Measurements from ENCODE around the gene GPC6. TPM values are rescaled to one million over a fixed set of nuclear protein-coding genes. Genes with fewer than 3 reads are reported as not detected.
"Not testable (repeated sequence)": the region's sequence is repeated elsewhere in the genome, so short reads cannot be mapped to it uniquely, and the experiment has no call there.

The GPC6 gene
- total RNA-seq, 2 donors from 2014 or later: 35.9 to 61.9 TPM

DNA sequence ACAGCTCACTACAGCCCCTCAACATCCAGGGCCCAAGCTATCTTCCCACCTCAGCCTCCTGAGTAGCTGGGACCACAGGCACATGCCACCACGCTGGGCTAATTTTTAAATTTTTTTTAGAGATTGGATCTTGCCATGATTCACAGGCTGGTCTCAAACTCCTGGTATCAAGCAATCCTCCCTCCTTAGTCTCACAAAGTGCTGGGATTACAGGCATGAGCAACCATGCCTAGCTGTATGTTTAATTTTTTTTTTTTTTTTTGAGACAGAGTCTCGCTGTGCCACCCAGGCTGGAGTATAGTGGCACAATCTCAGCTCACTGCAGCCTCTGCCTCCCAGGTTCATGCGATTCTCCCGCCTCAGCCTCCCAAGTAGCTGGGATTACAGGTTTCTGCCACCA is 983.3 kb downstream of the GPC6 start:
- intact Hi-C loops (cut with DNase I); DNase-seq (ENCODE audit: low spot score): not testable (repeated sequence)

DNA sequence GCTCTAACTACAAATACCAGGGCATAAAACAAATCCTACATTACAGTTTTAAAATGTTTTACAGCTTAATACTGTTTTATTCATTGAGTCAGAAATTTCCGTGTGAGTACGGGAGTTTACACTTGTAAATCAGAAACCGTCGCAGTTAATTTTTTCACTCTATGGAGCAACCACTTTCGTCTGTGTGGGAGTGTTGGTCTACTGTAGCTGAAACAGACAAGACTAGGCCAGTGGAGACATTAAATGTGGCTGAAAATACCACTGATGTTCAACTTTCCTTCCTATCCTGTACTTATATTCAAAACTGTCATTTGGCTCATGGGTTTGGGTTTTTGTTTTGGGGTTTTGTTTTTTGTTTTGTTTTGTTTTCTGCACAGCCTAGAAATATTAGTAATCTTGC is 984.2 kb downstream of the GPC6 start:
- no peak for DNase-seq (ENCODE audit: low spot score)
- intact Hi-C loops (cut with DNase I): no loop called here

DNA sequence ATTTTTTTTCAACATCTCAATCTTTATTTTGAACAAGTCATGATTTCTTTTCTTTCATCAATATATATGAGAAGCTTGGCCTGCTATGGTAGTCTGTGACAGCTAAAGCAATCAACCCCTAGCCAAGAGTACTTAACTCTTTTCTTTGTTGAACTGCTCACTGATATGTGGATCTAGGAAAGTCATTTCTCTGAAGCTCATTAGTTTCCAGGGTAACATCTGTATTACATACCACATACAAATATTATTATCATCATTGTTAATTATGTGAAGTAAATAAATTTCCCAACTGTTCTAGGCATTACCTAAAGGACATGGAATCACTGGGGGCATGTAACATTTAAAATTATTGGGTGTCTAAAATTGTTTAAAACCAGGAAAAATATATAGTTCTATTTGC is 985.6 kb downstream of the GPC6 start:
- DNase-seq (ENCODE audit: low spot score): no peak
- intact Hi-C loops (cut with DNase I): no loop called here

DNA sequence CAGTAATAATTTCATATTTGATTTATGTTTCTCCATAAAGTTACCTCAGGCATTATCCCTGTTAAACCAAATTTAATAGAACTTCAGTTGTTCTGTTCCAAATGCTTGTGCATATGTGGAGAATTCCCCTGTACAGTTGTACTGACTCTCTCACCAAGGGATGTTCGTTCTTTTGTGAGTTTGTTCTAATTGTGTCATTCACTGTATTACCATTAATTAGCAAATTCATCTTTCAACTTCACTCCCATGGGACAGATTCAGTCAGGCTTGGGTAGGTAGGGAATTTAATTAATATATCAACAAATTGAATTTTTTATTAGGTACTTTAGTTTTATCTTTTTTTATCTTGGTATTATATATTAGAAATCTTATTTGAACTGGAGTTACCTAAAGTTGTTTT is 987.5 kb downstream of the GPC6 start:
- DNase-seq (ENCODE audit: low spot score): no peak
- intact Hi-C loops (cut with DNase I): no loop called here

DNA sequence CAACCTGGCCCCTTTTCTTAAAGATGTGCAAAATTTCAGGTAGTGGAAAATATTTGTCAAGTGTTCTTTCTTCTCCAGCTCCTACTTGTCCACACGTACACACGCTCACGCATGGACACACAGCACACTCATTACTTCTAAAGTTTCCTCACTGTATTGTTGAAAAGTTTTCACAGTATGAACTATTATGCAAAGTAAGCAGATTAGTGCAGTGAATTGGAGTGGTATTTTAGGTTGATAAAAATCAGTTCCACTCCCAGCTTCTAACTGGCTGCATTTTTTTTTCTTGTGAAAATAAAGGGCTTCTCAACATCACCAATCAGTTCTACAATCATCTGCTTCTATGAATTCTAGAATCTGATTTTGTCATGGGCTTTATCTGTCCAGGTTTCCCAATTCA is 988.4 kb downstream of the GPC6 start:
- intact Hi-C loops (cut with DNase I): no loop called here
- no peak for DNase-seq (ENCODE audit: low spot score)

DNA sequence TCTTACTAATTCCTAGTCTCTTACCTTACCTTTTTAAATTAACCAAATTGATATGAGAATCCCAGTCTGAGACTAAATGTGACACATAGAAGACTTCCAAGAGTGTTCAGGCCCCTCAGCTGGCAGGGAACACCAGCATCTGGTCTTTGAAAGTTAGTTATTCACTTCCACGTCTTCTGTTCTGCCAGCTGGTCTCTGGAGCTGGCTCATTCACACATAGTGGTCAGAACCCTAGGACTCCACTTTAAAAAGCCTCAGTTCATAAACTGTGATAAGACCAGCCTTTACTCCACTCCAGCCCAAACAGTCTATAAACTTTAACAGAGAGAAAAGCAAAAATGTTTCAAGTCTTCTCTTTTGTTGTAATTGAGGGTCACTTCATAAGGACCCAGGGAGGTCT is 989.9 kb downstream of the GPC6 start:
- no peak for DNase-seq (ENCODE audit: low spot score)
- intact Hi-C loops (cut with DNase I): no loop called here

DNA sequence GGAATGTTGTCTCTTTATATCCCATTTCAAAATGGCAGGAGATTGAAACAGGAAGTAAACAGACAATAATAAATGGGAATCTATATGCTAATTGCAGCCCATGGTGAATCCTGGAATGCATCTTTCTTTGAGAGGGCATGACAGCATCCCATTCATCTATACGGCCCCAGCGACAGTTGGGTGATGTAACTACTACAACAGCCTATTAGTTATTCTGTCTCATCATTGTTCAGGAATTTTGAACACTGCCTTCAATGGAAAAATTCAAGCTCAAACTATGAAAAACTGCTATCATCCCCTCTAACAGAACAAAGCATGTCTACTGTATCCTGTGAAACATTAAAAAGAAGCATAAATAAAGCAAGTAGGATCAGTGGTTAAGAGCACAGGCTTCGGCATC is 990.8 kb downstream of the GPC6 start:
- intact Hi-C loops (cut with DNase I): no loop called here
- DNase-seq (ENCODE audit: low spot score): no peak

DNA sequence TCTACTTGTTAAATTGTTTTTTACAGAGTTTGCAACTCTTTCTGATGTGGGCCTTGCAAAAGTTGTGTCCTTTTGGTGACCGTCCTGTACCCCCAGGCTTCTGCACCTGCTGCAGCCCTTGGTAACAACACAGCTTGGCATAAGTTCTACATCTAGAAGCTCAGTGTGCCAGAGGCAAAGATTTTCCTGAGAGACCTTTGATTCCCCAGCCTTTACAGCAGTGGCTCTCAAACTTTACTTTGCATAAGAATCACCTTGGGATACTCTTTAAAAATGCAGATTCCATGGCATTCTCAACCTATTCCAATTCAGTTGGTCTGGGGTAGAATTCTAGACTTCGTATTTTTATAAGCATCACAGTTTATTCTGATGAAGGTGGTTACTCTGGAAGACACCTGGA is 991.9 kb downstream of the GPC6 start:
- intact Hi-C loops (cut with DNase I): no loop called here

DNA sequence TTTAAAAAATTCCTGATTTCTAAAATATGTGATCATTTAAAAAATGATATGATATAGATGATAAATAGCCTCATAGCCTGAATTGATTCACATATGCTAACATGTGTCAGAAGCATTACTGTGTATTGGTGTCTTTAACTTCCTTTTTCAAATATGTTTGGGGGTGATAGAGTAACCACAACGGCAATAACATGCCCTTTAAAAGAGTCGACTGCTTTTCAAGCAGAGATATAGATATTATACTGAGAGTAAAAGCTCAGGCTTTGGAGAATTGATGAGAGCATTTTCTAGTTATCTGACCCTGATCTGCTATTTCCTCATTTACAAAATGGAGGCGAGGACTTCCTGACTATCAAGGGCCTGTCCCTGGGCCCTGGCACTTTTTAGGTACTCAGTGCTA is 992.3 kb downstream of the GPC6 start:
- DNase-seq (ENCODE audit: low spot score): no peak
- intact Hi-C loops (cut with DNase I): no loop called here

More for the DNA sequence above, 991.9 kb downstream of the GPC6 start:
- DNase-seq (ENCODE audit: low spot score): no peak

DNA sequence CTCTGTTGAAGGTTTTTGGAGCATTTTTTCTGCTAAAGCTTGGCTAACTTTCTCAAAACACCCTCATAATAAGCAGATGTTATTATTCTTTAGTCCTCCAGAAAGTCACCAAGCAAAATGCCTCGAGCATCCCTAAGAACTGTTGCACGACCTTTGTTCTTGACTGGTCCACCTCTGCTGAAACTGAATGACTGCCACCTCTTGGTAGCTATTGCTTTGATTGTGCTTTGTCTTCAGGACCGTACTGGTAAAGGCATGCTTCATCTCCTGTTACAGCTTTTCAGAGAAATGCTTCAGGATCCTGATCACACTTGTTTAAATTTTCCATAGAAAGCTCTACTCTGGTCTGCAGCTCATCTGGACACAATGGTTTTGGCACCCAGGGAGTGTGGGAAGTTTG is 998.1 kb downstream of the GPC6 start:
- intact Hi-C loops (cut with DNase I): no loop called here

DNA sequence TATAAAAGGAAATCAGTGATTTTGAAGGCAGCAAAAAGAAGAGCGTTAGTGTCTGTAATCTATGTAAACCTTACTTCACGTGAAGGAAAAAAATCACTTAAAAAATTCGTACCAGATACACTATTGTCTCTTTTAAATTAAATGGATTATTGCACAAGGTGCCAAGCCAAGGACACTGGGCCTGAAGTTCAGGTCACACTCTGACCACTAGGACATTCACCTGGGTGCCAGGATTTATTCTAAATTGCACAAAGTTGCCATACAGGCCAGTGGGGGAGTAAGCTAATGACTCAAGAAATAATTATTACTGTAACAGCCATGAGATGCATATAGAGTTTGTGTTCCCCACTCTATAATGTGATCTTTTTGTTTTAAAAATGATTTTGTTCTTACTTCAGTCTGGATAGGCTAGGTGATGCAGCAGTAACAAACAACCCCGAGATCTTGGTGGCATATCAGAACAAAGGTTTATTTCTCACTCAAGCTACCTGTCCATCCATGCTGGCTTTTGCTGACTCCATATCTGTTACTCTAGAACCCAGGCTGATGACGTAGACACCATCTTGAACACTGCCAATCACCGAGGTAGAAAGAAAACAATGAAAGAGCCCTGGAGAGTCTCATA is 1000.8 kb downstream of the GPC6 start:
- DNase-seq (ENCODE audit: low spot score): no peak
- intact Hi-C loops (cut with DNase I): no loop called here

More for the DNA sequence above, 998.1 kb downstream of the GPC6 start:
- DNase-seq (ENCODE audit: low spot score): no peak

DNA sequence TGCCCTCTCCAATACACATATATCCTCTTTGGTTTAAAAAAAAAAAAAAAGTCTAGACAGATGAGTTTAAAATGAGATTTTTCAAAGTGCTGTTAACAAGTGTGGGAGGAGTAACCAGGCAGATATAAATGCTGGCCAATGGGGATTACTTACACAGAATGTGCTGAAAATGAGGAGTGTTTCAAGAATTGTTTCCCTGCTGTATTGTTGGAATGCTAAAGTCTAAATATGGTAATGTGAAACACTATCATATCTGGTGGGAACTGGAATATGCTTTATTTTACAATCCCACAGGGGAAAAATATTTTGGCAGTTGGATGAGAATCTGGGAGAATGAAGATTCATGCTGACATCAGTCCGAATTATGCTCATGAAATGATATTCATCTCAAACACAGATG is 1002.2 kb downstream of the GPC6 start:
- intact Hi-C loops (cut with DNase I): no loop called here
- DNase-seq (ENCODE audit: low spot score): no peak

DNA sequence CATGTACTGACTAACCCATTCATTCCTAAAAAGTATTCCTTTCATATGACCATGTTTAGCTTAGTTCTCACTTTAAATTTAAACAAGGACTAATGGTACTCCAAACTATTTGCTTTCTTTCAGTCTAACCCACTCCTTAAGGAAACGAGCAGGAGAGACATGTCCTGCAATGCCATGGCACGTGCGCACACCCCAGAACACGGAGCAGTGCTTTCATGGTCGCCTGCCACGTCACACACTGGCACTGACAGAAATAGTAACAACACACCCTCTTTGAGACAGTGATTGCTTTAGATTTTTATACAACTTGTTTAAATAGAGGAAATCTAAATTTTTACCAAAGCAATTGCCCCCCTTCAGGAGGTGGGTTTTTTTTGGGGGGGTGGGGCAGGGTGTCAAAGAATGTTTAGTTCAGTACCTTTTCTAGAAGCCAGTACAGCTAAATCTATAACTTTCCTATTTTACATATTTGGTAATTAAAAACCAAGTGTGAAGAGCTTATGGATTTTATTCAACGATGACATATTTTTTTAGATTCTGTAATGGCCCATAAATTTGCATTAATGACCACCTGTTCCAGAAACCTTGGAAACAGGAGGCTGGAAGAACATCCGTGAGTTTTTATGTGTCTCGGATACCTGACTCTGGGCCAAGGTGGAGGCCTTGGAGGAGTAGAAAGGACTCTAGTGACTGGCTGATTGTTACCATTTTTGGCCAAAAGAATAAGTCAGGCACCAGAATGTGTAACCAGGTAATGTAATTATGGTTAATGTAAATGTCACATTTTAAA is 1005.7 kb downstream of the GPC6 start:
- DNase-seq (ENCODE audit: low spot score): no peak
- intact Hi-C loops (cut with DNase I): no loop called here

DNA sequence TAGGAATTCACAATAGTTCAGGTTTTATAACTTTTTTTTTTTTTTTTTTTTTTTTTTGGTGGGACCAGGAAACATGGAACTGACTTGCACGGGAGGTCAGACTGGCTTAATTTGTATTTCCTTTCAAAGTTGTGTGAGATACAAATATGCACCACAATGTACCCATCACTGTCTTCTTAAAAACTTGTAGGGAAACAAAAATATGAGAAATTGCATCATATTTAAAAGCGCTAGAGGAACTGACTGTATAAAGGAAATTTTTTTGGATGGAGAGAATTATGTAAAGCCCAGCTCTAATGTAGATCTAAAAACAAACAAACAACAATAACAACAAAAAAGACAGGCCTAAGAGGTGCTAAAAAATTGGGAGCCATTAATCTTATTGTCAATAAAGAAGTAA is 1006.3 kb downstream of the GPC6 start:
- intact Hi-C loops (cut with DNase I): no loop called here
- DNase-seq (ENCODE audit: low spot score): no peak

DNA sequence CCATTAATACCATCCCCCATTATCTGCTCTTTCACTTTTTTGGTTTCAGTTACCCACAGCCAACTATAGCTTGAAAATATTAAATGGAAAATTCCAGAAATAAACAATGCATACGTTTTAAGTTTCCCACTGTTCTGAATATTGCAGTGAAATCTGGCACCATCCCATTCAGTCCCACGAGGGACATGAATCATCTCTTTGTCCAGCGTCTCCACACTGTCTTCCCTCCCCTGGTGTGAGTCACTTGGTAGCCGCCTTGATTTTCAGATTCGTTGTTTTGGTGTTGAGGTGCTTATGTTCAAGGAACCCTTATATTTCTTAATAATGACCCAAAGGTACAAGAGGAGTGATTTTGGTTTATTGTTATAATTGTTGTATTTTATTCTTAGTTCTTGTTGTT is 1006.8 kb downstream of the GPC6 start:
- intact Hi-C loops (cut with DNase I): no loop called here
- DNase-seq (ENCODE audit: low spot score): no peak

DNA sequence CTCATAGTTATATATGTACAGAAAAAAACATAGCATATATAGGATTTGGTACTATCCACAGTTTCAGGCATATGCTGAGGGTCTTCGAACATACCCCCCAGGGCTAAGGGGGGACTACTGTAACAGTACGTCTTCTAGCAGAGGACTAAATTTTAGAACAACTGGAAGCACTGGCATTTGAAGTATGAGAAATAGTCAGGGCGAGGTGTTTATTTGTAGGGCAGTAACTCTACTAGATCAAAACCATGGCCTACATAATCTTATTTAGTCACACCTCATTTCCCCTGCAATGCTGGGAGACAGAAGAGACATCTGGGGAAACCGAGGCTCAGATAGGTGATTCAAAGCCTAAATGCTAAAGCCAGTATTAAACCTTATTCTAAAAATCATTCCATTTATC is 1007.2 kb downstream of the GPC6 start:
- intact Hi-C loops (cut with DNase I): no loop called here
- no peak for DNase-seq (ENCODE audit: low spot score)

DNA sequence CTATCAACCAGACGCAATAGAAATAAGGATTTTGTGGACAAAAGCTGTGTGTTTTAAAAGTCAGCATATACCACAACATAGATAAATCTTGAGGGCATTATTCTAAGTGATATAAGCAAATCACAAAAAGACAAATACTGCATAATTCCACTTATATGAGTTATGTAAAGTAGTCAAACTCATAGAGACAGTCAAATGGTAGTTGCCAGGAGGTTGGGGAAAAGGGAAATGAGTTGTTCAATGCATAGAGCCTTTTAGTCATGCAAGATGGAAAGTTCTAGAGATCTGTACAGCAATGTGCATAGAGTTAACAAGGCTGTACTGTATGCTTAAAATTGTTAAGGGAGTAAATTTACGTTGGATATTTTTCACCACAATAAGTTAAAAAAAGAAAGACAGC is 1008.1 kb downstream of the GPC6 start:
- no peak for DNase-seq (ENCODE audit: low spot score)
- intact Hi-C loops (cut with DNase I): loop anchor here in 1 of 2 donors (5.0 kb wide), 1 partner anchor 1087 kb away; no protein-coding TSS in a partner anchor

DNA sequence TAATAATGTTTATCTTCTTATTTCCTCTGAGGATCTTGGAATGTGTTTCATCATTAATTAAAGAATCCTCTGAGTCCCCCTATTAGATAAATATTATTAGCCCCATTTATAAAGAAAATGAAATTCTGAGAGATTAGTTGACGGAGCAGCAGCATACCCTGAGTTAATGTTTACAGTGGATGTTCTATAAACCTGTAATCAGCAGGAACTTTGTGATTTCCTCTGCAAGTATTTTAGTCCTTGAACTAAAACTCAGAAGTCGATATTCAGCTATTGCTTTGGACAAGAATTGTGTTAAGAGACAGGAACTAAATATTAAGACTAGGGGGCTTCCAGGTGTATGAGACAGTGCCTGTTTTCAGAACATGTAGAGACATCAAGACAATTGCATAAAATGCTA is 1009.5 kb downstream of the GPC6 start:
- intact Hi-C loops (cut with DNase I): loop anchor here in 1 of 2 donors (5.0 kb wide), 1 partner anchor 1089 kb away; no protein-coding TSS in a partner anchor
- no peak for DNase-seq (ENCODE audit: low spot score)

DNA sequence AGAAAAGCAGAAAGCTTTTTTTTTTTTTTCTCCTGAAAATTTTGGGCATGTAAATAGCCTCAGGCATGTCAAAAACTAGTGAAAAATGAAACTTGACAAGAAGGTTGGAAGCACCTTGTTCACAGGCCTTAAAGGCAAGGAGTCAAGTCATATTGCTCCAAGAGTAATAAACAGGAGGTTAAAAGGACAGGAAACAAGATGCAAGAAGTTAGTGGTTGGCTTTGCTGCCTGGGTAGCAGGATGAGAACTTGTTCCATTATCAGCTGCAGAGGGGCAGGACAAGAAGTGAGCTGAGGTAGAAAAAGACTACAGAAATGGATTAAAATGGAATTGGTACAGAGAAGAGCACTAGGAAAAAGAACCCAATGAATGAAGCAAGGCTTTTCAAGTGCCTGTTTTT is 1010.3 kb downstream of the GPC6 start:
- intact Hi-C loops (cut with DNase I): loop anchor here in 1 of 2 donors (5.0 kb wide), 1 partner anchor 1090 kb away; no protein-coding TSS in a partner anchor
- no peak for DNase-seq (ENCODE audit: low spot score)

DNA sequence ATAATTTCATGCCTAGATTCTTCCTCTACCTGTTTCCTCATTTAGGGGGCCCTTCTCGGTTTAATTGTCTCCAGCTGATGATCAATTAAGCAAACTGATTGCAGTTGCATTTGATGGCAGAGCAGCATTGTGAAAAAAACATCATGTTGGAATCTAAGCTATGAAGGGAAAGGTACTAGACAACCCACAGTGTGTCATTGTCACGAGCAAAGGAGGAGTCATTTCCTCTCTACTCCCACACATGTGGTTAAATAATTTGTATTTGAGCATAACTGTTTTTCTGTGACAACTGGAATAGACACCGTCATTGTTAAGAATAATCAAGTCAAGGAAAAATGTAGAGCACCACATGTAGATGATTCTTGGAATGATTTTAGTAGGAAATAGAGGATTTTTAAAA is 1012.5 kb downstream of the GPC6 start:
- no peak for DNase-seq (ENCODE audit: low spot score)
- intact Hi-C loops (cut with DNase I): loop anchor here in 1 of 2 donors (5.0 kb wide), 1 partner anchor 1092 kb away; no protein-coding TSS in a partner anchor

DNA sequence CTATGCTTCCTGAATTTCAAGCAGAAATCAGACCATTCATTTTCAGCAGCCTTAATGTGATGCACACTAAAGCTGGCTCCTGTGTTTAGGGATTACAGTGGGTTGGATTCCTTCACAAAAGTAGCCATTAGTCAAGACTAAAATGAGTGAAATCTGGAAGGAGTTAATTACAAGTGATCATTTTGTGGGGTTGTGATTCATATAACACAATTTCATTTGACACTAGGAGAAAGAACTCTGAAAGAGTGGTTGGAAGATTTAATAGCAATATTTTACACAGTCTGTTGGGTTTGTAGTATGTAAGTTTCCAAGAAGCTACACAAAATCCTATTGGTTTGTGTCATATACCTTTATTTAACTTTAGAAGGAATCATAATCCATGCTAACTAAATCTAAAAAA is 1015.9 kb downstream of the GPC6 start:
- intact Hi-C loops (cut with DNase I): no loop called here
- DNase-seq (ENCODE audit: low spot score): no peak
